Measurements from ENCODE around the gene GHR. TPM values are rescaled to one million over a fixed set of nuclear protein-coding genes. Genes with fewer than 3 reads are reported as not detected.

The GHR gene
- total RNA-seq, 4 donors from 2014 or later, result 0.40 to 11.6 (median 7.6) TPM

DNA sequence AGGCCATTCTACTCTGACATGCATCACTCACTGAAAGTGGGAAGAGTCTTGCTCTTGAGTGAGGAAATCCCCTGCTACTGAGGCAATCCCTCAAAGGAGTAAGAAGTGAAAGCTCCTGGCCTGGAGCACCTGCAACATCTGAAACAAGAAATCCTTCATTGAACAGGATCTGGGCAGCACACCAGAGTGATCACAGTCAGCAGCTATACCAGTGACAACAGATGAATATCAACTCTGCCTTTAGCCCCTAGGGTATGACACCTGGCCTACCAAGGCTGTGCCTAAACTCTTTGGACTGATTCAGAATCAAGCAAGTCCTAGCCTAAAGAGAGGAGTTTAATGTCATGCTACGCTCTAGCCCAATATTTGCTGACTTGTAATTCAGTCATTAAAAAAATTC lies 177.2 kb downstream of the GHR start:
- Histone ChIP-seq H3K4me3 (no peak overlapping the region), H3K27ac (no peak overlapping the region), H3K9me3 (no peaks in the 10 kb centered on the region), H3K4me1 (peaks cover 0 to 14% (median 0%) of the 10 kb centered on the region in 4 donors), H3K36me3 (no peaks in the 10 kb centered on the region), H3K27me3 (no peaks in the 10 kb centered on the region)
- intact Hi-C loops (cut with DNase I; ENCODE audit: low total_unique reads) (no loop called here), in situ Hi-C loops (cut with MboI; ENCODE audit: low pct_ligation_motif_present in 1 of 4, low pct_unique_long_range_greater_than_20kb in 1 of 4, low sequenced_read_pairs in 3 of 4) (no loop called here)
- 88 to 93% methylated on average over 1 of the region's 1 CpG for WGBS, 2 donors (ENCODE audit: low coverage in 1 of 2)
- TF ChIP-seq POLR2AphosphoS5 (IDR thresholded peaks at IDR 0.05) (no peak), EP300 (IDR thresholded peaks at IDR 0.05; ENCODE audit: low read depth) (no peak), POLR2A (IDR thresholded peaks at IDR 0.05) (no peak)
- TF ChIP-seq, protein P1, sequence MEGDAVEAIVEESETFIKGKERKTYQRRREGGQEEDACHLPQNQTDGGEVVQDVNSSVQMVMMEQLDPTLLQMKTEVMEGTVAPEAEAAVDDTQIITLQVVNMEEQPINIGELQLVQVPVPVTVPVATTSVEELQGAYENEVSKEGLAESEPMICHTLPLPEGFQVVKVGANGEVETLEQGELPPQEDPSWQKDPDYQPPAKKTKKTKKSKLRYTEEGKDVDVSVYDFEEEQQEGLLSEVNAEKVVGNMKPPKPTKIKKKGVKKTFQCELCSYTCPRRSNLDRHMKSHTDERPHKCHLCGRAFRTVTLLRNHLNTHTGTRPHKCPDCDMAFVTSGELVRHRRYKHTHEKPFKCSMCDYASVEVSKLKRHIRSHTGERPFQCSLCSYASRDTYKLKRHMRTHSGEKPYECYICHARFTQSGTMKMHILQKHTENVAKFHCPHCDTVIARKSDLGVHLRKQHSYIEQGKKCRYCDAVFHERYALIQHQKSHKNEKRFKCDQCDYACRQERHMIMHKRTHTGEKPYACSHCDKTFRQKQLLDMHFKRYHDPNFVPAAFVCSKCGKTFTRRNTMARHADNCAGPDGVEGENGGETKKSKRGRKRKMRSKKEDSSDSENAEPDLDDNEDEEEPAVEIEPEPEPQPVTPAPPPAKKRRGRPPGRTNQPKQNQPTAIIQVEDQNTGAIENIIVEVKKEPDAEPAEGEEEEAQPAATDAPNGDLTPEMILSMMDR (IDR thresholded peaks at IDR 0.05), result no peak
- DNase-seq, result no peak

DNA sequence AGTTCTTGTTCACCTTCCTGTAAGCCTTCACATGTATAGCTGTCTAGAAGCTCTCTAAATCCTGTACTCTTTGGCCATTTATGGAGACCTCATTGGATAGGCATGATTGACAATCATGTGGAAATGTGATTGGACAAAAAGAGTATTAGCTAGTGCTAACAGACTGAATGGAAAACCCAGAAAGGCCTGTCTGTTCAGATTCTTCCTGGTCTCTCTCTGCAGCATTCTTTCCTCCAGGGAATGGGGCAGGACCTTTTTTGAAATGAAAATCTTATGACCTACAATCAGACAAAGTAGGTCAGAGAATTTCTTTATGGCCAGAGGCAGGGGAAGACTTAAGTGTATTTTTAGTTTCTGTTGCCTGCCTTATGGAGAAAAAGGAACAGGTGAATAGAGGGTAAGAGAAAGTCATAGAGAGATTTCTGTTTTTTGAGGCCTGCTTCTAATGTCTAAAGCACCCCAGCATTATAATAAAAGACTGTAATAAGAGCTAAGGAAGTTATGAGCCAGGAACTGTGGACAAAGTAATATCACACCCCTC lies 181.0 kb downstream of the GHR start:
- Histone ChIP-seq H3K9me3 (no peaks in the 10 kb centered on the region), H3K36me3 (no peaks in the 10 kb centered on the region), H3K27me3 (no peaks in the 10 kb centered on the region), H3K4me1 (peaks cover 0 to 11% (median 0%) of the 10 kb centered on the region in 4 donors), H3K4me3 (no peak overlapping the region), H3K27ac (no peak overlapping the region)
- in situ Hi-C loops (cut with MboI; ENCODE audit: low pct_ligation_motif_present in 1 of 4, low pct_unique_long_range_greater_than_20kb in 1 of 4, low sequenced_read_pairs in 3 of 4), result no loop called here
- no peak for DNase-seq
- TF ChIP-seq POLR2AphosphoS5 (IDR thresholded peaks at IDR 0.05) (no peak), EP300 (IDR thresholded peaks at IDR 0.05; ENCODE audit: low read depth) (no peak), POLR2A (IDR thresholded peaks at IDR 0.05) (no peak)
- TF ChIP-seq, protein P1 (IDR thresholded peaks at IDR 0.05), result no peak
- intact Hi-C loops (cut with DNase I; ENCODE audit: low total_unique reads), result no loop called here

DNA sequence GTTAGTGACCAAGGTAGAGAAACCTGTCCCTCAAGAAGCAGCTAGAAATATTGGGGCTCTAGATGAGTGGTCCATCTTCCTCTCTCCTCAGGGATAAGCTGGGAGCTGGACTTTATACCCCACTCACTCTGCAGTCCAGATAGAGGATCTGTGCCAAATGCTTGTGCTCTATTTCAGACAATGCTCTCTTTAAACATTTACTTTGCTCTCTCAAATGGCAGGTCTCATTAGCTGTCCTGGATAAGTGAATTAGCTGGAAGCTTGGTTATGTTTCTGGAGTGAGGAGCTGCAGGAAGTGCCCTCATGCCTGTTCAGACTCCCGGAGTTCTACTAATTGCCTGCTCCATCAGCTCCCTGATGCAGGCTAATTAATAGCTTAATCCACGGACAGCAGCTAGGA lies 182.3 kb downstream of the GHR start:
- no peak overlapping the region for H3K27ac ChIP-seq
- H3K4me1 ChIP-seq, result peaks cover 0 to 11% (median 0%) of the 10 kb centered on the region in 4 donors
- no peaks in the 10 kb centered on the region for H3K27me3 ChIP-seq
- in situ Hi-C loops (cut with MboI; ENCODE audit: low pct_ligation_motif_present in 1 of 4, low pct_unique_long_range_greater_than_20kb in 1 of 4, low sequenced_read_pairs in 3 of 4) (no loop called here), intact Hi-C loops (cut with DNase I; ENCODE audit: low total_unique reads) (no loop called here)
- no peaks in the 10 kb centered on the region for H3K36me3 ChIP-seq
- no peak for DNase-seq
- TF ChIP-seq POLR2AphosphoS5 (IDR thresholded peaks at IDR 0.05), result no peak
- H3K4me3 ChIP-seq, result no peak overlapping the region
- 51% methylated on average over 2 of the region's 2 CpGs; no CpG with 5 or more reads in 1 of the 2 donors for WGBS, 2 donors (ENCODE audit: low coverage in 1 of 2)
- H3K9me3 ChIP-seq, result no peaks in the 10 kb centered on the region

DNA sequence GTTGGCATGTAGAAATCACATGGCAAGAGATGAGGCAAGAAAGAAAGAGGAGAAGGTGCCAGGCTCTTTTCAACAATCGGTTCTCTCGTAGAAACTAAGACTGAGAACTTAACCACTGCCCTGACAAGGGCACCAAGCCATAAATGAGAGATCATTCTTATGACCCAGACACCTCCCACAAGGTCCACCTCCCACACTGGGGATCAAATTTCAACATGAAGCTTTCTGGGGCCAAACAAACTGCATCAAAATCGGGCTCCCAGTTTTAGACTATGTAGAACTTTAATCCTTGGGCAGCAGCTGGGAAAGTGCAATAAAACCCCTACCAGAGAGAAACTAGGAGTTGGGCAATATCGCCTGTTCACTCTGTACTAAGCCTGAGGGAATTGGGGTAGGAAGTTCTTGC lies 183.2 kb downstream of the GHR start:
- H3K9me3 ChIP-seq, result no peaks in the 10 kb centered on the region
- no peak for TF ChIP-seq EP300 (IDR thresholded peaks at IDR 0.05; ENCODE audit: low read depth)
- TF ChIP-seq POLR2A (IDR thresholded peaks at IDR 0.05), result no peak
- TF ChIP-seq, protein P1 (IDR thresholded peaks at IDR 0.05), result no peak
- TF ChIP-seq POLR2AphosphoS5 (IDR thresholded peaks at IDR 0.05), result no peak
- no peaks in the 10 kb centered on the region for H3K27me3 ChIP-seq
- H3K4me3 ChIP-seq, result no peak overlapping the region
- WGBS, 2 donors (ENCODE audit: low coverage in 1 of 2), result 73 to 100% methylated on average over 4 of the region's 4 CpGs
- peaks cover 0 to 11% (median 0%) of the 10 kb centered on the region in 4 donors for H3K4me1 ChIP-seq
- no peaks in the 10 kb centered on the region for H3K36me3 ChIP-seq
- intact Hi-C loops (cut with DNase I; ENCODE audit: low total_unique reads) (no loop called here), in situ Hi-C loops (cut with MboI; ENCODE audit: low pct_ligation_motif_present in 1 of 4, low pct_unique_long_range_greater_than_20kb in 1 of 4, low sequenced_read_pairs in 3 of 4) (no loop called here)
- DNase-seq, result no peak
- H3K27ac ChIP-seq, result no peak overlapping the region

DNA sequence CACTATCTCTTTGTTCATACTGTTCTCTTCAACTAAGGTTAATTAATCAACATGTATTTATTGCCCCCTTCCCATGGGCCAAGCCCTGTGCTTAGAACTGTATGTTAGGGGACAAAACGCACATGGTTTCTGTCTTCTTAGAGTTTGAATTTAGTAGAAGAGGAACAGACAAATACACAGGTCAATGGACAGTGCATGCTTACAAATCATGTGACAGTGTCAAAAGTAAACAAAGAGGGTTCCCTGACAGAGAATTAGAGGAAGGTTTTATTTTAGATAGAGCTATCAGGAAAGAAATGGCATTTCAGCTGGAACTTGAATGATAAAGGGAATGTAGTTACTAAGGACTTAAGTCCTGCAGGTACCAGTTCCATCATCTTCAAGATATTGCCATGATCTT lies 188.2 kb downstream of the GHR start:
- Histone ChIP-seq H3K4me1 (no peaks in the 10 kb centered on the region), H3K9me3 (no peaks in the 10 kb centered on the region), H3K36me3 (no peaks in the 10 kb centered on the region), H3K4me3 (no peak overlapping the region), H3K27ac (no peak overlapping the region), H3K27me3 (no peaks in the 10 kb centered on the region)
- no peak for DNase-seq
- in situ Hi-C loops (cut with MboI; ENCODE audit: low pct_ligation_motif_present in 1 of 4, low pct_unique_long_range_greater_than_20kb in 1 of 4, low sequenced_read_pairs in 3 of 4), result no loop called here
- intact Hi-C loops (cut with DNase I; ENCODE audit: low total_unique reads), result no loop called here
- TF ChIP-seq, protein P1 (IDR thresholded peaks at IDR 0.05), result no peak
- TF ChIP-seq EP300 (IDR thresholded peaks at IDR 0.05; ENCODE audit: low read depth), result no peak
- TF ChIP-seq POLR2AphosphoS5 (IDR thresholded peaks at IDR 0.05), result no peak
- TF ChIP-seq POLR2A (IDR thresholded peaks at IDR 0.05), result no peak
- WGBS, 2 donors (ENCODE audit: low coverage in 1 of 2), result 91 to 100% methylated on average over 1 of the region's 1 CpG
